Stimulated activated CD8-positive, alpha-beta memory T cell treated with anti-CD3 and anti-CD28 coated beads, Interleukin-12 subunit alpha, Interleukin-12 subunit beta, amount 100 ng/mL, for 24 hours (primary cell): Measurements from ENCODE around the gene RGS5.

Experiments used
- DNase-seq: peaks from one replicate; pipeline ENCODE4 v3.0.0-alpha.2; 2020; ENCODE audit errors: extremely low read depth

The RGS5 gene

DNA sequence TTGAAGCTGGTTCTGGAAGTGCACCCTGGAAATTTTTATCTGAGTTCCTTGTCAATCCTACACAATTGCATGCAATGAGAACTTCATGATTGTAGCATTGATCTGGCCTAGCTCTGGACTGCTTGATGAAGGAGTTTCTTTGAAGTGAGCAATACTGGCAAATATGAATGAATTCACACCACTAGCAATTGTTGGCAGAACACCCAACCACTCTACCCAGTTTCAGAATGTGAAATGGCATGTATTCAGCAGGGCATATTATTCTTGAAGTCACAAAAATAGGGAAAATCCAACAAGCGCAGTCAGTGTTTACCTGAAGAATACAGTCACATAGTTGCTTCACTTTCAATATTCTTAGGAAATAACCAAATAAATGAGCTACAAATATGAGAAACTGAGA lies 57.3 kb downstream of the RGS5 start:
- no peak for DNase-seq

- no peak for DNase-seq
These were observed 58.3 kb downstream of the RGS5 start for GRCh38 chr1:163144418-163144817.

DNA sequence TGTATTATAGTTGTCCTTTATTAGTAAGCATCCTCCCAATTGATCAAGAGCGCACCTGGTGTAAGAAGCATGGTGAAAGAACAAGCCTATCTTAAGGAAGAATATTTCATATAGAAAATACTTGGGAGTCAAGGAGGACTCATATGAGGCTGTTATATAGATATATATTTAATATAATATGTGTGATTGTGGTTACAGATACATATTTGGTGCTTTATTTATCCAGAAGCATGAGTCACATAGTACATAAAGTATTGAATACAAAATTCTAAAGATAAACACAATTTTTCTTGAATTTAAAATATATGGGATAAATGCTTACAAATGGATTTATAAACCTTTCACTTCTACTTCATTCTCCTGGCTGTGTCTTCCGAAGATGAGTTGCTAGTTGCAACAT lies 60.6 kb downstream of the RGS5 start:
- no peak for DNase-seq

GRCh38 chr1:163141556-163141955 lies 61.2 kb downstream of the RGS5 start:
- DNase-seq = no peak

- DNase-seq = no peak
These were observed 65.0 kb downstream of the RGS5 start for GRCh38 chr1:163137556-163138265.

DNA sequence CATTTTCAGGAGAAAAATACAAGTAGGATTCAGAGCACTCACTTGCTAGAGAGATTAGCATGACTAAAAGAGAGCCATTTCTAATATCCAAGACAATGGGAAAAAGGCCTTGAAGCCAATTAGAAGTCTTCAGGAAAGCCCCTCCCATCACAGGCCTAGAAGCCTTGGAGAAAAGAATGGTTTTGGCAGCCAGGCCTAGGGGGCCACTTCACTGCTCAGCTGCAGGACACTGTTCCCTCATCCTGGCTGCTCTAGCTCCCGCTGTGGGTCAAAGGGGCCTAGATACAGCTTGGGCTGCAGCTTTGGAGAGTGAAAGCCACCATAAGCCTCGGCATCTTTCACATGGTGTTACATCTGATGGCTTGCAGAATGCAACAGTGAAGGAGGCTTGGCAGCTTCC lies 70.7 kb downstream of the RGS5 start:
- no peak for DNase-seq

- DNase-seq = no peak
These were observed 72.4 kb downstream of the RGS5 start for GRCh38 chr1:163130225-163130856.

- DNase-seq = no peak
These were observed 74.4 kb downstream of the RGS5 start for GRCh38 chr1:163128282-163128681.

GRCh38 chr1:163124812-163125211 lies 77.9 kb downstream of the RGS5 start:
- DNase-seq = no peak

GRCh38 chr1:163120372-163120771 lies 82.3 kb downstream of the RGS5 start:
- DNase-seq = no peak

- no peak for DNase-seq
These were observed 83.0 kb downstream of the RGS5 start for GRCh38 chr1:163119707-163120106.

- DNase-seq = no peak
These were observed 86.8 kb downstream of the RGS5 start for GRCh38 chr1:163115887-163116286.

- no peak for DNase-seq
These were observed 95.1 kb downstream of the RGS5 start for GRCh38 chr1:163107655-163108054.

GRCh38 chr1:163106364-163106987 lies 96.2 kb downstream of the RGS5 start:
- DNase-seq = no peak

GRCh38 chr1:163104385-163105099 lies 98.2 kb downstream of the RGS5 start:
- DNase-seq = no peak

DNA sequence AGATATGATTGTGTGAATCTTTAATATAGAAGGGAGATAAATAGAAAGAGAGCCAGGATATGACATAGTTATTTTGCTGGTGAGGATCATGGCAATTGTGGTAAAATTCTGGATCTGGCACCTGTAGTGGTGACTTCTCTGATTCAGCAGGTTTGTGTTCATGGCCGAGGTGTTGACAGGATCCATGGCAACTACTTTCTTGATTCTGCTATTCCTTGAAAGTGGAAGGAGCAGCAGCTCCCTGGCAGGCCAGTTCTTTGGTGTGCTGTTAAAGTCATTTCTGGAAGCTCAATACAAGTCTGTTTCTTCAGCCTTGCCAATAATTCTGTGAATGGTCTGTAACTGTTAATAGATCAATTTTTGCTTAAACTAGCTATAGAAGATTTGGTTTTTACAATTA lies 100.1 kb downstream of the RGS5 start:
- no peak for DNase-seq

DNA sequence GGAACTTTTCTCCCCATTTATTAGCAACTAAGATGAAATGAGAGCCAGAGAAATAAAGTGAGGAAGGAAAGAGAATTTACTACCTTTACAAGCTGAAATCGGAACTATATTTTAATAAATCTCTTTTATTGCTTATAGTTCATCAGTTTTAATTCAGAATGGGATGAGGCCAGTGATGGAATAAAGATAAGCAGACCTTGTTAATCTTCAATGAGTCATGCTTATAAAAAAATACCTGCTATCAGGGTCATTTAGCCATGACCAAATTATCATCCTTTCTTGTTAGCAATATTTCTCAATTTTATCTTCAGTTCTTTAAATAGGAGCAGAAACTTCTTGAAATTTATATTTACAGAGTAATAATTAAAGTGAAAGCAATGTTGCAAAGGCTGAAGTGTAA lies 107.5 kb downstream of the RGS5 start:
- no peak for DNase-seq

DNA sequence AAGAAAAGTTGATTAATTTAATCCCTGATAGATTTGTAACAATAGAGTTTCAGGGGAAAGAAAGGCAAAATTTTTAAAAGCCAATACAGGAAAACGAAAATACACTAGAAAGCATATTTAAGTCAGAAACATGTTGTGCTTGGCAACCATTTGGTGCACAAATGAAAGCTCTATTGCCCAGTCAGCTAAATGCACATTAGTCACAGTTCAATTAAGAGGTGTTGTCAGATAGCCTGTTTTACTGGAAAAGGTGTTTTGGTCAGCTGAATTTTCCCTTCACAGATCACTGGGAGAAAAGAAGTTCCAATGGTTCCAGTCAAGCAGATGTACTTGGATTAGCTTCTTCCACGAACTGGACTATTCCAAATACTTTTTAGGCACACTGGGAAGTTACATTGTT lies 108.1 kb downstream of the RGS5 start:
- DNase-seq = no peak

GRCh38 chr1:163094182-163094581 lies 108.5 kb downstream of the RGS5 start:
- DNase-seq = no peak

DNA sequence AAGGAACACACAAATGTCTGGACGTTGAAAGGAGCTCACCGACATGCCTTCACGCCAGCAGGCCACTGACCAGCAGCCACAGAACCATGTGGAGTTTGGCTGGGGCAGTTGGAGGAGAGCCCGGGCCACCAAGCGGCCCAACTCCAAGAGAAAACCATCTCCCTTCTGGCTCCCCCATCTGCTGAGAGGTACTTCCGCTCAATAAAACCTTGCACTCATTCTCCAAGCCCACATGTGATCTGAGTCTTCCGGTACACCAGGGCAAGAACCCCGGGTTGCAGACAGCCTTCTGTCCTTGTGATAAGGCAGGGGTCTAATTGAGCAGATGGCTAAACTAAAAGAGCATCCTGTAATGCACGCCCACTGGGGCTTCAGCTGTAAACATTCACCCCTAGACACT lies 109.1 kb downstream of the RGS5 start:
- DNase-seq = no peak

GRCh38 chr1:163093169-163093568 lies 109.5 kb downstream of the RGS5 start:
- DNase-seq = no peak
